Vagina (tissue), 2 donors: ENCODE measurements around the gene PLAU.

ENCODE experiments used
- CTCF ChIP-seq, 3 experiments: fragments of 450-650 bp in 2 of 3; fragments of 200-600 bp in 1 of 3; sonication (generic) in 1 of 3; IDR thresholded peaks; one replicate each; pipeline ENCODE4 v1.5.1; 2017 to 2019; ENCODE audit warnings: antibody characterized with exemption in 3 of 3, mild to moderate bottlenecking in 2 of 3, moderate library complexity in 2 of 3
- POLR2A ChIP-seq, 2 donors: fragments of 450-650 bp; IDR thresholded peaks; one replicate each; pipeline ENCODE4 v1.6.1; 2017; ENCODE audit warnings: antibody characterized with exemption in 2 of 2, mild to moderate bottlenecking in 2 of 2, moderate library complexity in 2 of 2
- POLR2AphosphoS5 ChIP-seq, 2 donors: sonication (generic); formaldehyde crosslinking; IDR thresholded peaks; one replicate each; pipeline ENCODE4 v1.9.0; 2017; ENCODE audit warnings: antibody characterized with exemption in 2 of 2, mild to moderate bottlenecking in 2 of 2, low read depth in 1 of 2; ENCODE audit not compliant: insufficient read depth in 1 of 2

GRCh38 chr10:73884017-73884416, 26.9 kb upstream of the PLAU start:
- TF ChIP-seq CTCF (IDR thresholded peaks at IDR 0.05) (no peak), POLR2A (IDR thresholded peaks at IDR 0.05) (no peak), POLR2AphosphoS5 (IDR thresholded peaks at IDR 0.05; ENCODE audit: insufficient read depth in 1 of 2, low read depth in 1 of 2) (no peak)
